ENCODE measurements around the gene MORF4L1.

GRCh38 chr15:78881681-78882080 lies 9.0 kb downstream of the MORF4L1 start:
- no peak for TF ChIP-seq CTCF (conservative IDR thresholded peaks at IDR 0.05; ENCODE audit: low read length)
- TF ChIP-seq EZH2phosphoT487 (IDR thresholded peaks at IDR 0.05; ENCODE audit: borderline replicate concordance) = no peak
